HG03378 (cell line): ENCODE measurements around the gene ZNF581.

Source experiments
- ATAC-seq: cut with Tn5 transposase; IDR thresholded peaks from one replicate; pipeline ENCODE4 v1.9.1; 2021; ENCODE audit warnings: mild to moderate bottlenecking, moderate library complexity; ENCODE audit not compliant: unreplicated experiment

ZNF581 gene, protein sequence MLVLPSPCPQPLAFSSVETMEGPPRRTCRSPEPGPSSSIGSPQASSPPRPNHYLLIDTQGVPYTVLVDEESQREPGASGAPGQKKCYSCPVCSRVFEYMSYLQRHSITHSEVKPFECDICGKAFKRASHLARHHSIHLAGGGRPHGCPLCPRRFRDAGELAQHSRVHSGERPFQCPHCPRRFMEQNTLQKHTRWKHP

DNA sequence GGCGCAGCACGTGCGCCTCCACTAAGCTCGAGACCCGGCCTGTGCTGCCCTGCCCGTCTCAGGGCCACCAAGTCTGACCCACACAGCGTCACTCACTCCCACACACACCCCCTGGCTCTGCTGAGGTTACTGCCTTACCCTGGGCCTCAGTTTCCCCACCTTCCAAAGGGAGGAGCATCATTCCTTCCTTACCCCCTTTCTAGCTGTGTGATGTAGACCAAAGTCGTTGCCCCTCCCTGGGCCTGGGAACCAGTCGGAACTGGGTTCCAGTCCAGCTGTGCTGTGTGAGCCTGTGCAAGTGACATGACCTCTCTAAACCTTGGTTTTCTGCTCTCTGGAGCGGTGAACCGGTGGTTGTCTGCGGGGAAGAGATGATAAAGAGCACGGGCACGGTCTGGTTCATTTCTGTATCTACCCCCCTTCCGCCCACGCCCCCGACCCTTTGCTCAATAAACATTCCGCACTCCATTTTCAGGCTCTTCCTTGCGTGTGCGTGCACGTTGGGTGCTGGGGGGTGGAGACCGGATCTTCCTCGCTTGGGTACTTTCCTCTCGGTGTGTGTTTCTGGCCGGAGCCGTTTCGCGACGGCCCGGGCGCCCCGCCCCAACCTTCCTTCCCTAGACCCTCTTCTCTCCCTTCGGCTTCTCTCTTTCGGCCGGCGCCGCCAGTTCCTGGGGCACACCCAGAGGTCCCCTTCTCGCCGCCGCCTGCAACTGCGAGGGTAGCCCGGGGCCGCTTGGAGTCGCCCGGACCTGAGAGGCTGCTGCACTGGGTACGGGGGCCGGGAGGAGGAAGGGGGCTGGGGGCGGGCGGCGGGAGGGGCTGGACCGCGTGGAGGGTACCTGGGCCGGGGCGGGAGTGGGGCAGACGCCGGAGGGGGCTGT lies at the start of gene ZNF581:
Gene ZNF581, plus strand, starts transcription at position 647 of the 884 bp plus-strand sequence. CDS start 923 bp downstream, outside the sequence.
- ATAC-seq = peak; percentile 39

DNA sequence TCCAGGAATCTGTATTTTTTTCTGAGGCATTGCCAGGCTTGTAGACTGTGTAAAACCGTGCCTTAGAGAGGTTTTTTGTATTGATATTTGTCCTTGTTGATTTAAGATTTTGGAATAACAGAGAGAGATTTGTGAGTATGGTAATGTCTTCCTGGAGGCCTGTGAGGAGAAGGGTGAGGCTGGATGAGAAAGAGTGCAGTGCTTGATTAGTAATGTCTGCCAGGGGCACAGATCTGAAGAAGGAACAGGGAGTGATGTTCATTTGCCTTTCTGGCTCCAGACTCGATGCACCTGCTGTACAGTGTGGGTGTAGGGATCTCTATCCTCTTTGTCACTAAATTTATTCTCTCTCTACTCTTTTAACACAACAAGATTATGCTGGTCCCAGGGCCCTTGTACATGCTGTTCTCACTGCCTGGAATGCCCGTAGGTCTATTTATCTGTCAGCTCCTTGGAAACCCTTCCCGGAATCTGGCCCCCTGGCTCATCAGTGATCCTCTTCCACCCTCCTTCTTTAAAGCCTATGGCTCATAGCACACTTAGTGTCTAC lies 48.4 kb upstream of the ZNF581 start:
- ATAC-seq = no peak

DNA sequence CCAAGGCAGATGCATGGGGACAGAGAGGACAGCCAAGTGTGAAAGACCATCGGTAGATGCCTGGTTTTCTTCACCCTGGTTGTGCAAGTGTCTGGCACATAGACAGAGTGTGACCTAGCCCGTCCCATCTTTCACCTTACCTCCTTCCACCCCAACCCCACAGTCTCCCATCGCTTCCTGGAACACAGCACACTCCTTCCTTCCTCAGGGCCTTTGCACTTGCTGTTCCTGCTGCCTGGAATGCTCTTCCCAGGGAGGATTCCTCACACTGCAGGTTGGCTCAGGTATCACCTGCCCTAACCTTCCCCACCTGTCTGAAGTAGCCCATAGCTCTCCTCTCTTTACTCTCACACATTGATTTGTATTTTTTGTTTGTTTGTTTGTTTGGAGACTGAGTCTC lies 47.1 kb upstream of the ZNF581 start:
- no peak for ATAC-seq

DNA sequence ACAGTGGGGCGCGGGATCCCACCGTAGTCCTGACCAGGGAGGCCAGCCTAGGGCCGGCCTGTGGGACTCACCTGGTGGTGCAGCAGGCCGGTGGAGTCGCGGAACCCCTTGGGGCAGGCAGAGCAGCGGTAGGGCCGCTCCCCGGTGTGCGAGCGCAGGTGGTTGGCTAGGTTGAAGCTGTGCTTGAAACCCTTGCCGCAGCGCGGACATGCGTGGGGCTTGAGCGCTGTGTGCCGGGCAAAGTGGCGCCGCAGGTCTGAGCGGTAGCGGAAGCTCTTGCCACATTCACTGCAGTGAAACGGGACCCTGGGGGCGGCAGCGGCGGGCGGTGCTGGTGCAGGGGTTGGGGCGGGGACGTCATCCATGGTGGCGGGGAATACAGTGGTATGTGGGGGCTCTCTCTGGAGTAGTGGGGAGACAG lies 45.9 kb upstream of the ZNF581 start:
- no peak for ATAC-seq

DNA sequence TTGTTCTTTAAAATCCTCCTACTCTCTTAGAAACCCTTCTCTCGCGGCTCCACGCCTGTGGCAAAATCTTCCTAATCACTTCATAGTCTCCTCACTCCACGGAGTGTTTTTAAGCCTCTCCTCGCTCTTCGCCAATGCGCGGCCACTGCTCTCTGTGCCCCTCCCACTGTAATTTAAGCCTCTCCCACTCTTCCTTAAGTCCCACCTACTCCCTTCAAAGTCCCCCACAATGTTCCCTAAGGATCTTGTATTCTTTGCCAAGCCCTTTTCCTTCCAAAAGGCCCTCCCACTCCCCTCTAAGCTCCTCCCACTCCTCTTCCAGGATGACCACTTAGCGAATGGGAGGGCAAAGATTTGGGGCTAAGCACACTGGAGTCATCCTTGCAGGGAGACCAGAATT lies 45.4 kb upstream of the ZNF581 start:
- ATAC-seq = no peak

DNA sequence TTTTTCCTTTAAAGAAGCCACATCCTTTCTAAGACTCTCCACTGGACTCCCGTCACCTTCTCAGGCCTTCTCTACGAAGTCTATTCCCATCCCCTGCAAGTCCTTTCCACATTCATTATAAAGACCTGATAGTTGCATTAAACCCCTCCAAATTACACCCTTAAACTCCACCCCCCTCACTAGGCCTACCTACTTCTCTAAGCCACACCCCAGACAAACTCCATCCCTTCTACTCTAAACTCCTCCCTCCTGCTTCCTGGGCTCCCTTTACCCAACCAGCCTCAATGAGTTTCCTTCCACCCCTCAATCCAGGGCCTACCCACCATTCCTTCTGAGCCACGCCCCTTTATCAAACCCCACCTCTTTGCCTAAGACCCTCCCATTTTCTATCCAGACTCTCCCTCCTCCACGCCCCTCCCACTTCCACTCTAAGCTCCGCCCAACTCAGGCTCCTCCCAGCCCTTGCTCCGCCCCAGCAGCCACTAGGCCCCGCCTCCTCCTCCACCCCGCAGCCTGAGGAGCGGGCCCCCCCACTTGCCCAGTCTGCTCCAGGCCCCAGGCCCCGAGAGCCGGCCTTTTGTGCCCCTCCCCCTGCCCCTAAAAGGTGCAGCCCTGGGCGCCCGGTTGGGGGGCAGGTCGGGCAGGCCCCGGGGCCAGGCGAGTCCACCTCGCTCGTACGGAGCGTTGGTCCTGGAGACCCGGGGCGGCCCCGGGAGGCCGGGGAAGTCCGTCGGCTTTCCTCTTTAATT lies 44.6 kb upstream of the ZNF581 start:
- ATAC-seq = peak; percentile 43

DNA sequence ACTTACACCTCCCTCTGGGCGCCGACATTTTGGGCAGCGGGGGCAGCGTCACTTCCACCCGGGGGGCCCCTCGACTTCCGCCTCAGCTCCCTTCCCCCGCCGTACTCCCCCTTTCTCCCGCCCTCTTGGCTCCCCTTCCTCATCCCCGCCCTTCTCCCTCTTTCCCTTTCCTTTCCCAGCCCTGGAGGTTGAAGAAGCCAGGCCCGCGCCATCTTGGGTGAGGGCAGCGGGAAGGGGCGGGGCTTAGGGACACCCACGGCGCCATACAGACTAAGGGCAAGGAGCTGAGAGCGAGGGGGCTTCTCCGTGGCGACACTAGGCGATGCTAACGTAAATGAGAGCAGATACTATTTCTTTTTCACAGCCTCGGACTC lies 44.0 kb upstream of the ZNF581 start, which contains the start of gene FIZ1:
Gene FIZ1, minus strand, starts transcription at position 50 of the 374 bp plus-strand sequence. CDS start 1,652 bp downstream, outside the sequence.
- ATAC-seq = peak; percentile 39

DNA sequence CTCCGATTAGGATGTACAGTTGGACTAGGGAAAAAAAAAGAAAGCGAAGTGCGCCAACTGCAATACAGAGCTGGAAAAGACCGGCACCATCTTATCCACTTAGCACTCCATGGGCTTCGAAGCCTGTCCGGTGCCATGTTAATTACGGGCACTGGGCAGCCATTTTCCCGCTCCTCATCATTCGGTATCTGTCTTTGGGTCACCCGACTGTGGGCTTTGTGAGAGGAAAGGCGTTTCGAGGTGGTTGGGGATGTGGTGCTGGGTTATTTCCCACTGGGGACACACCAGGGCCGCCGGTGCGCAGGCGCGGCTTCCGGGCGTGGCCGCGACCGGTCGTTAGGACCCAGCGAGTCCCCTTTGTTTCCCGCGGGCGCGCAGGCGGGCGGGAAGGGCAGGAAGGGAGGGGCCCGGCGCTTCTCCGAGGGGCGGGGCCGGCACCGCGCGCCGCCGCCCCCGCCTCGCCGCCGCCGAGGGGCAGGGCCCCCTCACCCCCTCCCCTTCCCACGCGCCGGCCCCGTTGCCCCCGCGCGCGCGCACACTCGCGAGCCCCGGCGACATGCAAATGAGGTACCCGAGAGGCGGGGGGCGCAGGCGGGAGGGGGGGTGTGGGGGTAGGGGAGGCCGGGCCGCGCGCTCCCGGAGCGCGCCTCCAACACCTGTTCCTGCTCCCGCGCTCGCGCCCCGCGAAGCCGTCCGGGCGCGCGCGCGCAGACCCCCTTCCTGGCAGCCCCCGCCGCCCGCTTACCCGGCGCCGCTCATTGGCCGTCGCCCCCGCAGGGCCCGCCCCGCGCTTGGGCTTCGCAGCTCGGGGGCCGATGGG lies 43.4 kb upstream of the ZNF581 start, which contains the start of gene ZNF524:
Gene ZNF524, plus strand, starts transcription at position 447 of the 820 bp plus-strand sequence. CDS start 1,825 bp downstream, outside the sequence.
- peak; percentile 42 for ATAC-seq

DNA sequence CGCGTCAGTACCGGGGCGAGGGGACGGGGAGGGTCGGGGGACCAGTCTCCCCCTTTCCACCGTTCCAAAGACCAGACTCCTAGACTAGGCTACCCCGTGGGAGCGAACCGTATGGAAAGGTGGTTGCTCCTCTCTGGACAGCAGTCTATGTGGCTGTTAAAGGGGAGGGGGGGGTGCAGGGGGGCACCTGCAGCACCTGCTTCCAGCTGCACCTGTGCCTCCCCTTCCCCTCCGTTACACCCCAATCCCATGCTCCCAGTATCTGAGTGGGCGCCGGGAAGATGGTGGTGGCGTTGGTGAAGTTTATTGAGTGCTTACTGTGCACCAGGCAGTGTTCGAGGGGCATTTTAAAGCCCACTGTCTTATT lies 42.8 kb upstream of the ZNF581 start:
- ATAC-seq = no peak

DNA sequence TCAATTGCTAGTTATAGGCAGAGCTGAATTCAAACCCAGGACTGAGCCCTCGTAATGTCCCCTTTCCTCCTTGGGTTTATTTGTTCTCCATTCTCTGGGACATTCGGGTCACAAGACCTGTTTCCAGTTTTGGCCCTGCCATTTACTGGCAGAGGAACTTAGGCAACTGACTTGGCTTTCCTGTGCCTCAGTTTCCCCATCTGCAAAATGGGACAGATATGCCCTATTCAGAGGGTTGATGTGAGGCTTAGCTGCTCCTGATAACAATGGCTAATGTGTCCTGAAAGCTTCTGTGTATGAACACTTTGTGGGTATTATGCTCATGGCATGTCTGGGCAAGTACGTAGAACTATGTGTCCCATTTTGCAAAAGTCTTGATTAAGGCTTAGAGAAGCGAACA lies 42.4 kb upstream of the ZNF581 start:
- ATAC-seq = no peak

DNA sequence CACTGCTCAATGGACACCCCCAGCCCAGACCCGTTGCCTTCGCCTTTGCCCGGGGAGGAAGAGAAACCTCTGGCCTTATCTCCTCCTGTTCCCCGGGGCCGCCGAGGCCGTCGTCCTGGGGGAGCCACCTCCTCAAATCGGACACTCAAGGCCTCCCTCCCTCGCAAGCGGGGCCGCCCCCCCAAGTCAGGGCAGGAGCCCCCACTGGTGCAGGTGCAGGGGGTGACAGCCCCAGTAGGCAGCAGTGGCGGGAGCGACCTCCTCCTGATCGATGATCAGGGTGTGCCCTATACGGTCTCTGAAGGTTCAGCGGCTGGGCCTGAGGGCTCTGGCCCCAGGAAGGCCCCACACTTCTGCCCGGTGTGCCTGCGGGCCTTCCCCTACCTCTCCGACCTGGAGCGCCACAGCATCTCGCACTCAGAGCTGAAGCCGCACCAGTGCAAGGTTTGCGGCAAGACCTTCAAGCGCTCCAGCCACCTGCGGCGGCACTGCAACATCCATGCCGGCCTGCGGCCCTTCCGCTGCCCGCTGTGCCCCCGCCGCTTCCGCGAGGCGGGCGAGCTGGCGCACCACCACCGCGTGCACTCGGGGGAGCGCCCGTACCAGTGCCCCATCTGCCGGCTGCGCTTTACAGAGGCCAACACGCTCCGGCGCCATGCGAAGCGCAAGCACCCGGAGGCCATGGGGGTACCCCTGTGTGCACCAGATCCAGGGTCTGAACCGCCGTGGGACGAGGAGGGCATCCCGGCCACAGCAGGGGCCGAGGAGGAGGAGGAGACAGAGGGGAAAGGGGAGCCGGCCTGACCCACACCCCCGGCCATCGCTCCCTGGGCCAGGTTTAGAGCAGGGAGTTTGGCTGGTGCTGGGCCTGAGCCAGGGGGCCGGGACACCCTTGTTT lies 41.1 kb upstream of the ZNF581 start:
- ATAC-seq = no peak

DNA sequence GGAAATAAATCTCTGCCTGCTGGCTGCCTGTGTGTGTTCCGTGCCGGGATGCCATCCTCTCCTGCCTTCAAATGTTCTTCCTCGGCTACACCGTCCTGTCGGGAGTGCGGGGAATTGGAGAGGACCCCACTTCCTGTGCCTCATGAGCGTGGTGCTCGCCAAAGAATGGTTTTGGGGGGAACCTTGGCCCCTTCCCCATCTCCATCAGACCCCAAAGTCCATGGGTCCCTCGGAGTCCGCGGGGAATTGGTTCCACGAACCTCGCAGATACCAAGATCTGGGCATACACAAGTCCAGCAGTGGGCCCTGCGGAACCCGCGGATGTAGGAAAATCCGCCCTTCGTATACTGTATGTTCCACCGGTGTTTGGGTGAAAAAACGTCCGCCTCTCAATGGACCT lies 40.3 kb upstream of the ZNF581 start:
- no peak for ATAC-seq

DNA sequence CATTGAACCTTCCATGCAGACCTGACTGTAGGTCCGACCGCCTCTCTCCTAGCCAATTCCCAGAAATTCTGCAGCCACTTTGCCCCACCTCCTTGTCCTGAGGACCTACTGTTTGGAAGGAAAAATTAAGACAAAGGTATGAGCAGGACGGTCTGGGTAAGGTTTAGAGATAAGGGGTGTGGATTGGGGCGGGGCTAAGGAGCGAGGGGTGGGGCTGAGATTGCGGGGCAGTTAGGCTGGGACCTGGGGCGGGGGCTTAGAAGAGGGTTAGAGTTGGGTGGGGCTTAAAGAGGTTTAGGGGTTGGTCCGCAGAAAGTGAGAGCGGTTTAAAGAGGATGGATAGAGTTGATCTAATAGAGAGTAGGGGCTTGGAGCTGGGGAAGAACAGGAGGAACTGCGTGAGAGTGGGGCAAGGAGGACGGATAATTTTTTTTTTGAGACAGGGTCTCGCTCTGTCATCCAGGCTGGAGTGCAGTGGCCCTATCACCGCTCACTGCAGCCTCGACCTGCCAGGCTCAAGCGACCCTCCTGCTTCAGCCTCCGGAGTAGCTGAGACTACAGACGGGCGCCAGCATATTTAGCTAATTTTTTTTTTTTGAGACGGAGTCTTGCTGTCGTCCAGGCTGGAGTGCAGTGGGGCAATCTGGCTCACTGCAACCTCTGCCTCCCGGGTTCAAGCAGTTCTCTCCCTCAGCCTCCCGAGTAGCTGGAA lies 39.7 kb upstream of the ZNF581 start:
- no peak for ATAC-seq

DNA sequence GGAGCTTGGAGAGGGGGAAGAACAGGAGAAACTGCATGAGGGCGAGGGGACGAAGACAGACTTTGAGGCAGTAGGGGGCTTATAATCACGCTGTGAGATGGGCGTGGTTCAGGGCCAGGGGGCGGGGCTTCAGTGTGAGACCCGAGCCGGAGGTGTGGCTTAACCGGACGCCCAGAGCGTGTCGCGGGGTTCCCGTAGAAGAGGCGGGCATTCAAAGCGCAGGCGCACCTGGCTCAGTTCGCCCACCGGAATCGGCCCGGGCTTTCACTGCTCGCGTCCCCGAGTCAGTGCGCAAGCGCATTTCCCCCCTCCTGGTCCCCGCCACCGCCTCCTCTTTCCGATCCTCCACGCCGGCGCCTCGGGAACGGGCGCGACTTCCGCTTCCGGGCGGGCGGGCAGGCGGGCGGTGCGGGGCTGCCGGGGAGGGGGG lies 38.2 kb upstream of the ZNF581 start:
- ATAC-seq = peak; percentile 43

DNA sequence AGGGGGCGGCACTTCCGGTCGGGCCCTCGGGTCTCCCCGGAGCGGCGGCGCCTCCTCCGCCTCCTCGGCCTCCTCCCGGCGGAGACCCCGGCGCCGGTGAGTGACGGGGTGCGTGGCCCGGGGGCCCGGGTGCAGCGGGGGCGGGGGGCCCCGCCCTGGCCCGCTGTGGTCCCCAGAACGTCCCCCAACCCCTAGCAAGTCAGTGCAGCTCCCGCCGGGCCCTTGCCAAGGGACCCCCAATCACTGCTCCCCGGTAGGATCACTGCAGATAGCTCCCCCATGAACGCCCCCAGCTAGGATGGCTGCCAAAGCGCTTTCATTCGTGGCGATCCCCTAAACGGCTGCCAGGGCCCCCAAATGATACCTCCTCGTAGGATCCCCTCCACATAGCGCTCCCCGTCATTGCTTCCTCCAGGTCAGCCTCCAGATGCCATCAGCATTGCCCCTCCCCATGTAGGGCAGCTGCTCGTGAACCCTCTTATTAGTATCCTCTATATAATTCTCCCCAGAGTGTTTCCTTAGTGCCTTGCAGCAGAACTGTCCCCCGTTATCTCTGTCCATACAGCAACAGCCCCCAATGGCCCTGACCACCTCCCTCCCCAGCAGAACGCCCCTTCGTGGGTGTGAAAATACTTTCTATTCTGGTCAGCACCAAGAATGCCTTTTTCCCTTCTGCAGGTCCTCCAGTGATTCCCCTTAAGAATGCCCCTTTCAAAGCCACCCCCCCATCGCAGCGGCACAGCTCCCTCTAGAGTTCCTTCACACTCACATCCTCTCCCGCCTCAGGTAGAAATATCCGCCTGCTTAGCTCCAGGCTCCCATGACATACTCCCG lies 37.6 kb upstream of the ZNF581 start, which contains the start of gene ZNF865:
Gene ZNF865, plus strand, starts transcription at position 11 of the 834 bp plus-strand sequence. CDS start 7,972 bp downstream, outside the sequence.
- ATAC-seq = no peak

DNA sequence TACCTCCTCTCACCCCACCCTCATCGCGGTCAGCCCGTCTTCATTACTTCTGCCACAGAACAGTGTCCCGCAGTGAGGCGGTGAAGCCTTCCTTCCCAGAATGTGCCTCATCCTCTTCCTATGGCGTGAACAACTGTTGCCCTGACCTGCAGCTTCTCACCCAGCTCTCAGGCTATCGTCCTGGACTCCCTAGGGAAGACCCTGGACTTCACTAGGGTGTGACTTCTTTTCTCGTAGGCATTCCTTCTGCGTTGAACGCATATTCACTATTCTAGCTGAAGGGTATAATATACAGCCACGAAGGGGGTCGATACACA lies 37.0 kb upstream of the ZNF581 start:
- ATAC-seq = no peak

DNA sequence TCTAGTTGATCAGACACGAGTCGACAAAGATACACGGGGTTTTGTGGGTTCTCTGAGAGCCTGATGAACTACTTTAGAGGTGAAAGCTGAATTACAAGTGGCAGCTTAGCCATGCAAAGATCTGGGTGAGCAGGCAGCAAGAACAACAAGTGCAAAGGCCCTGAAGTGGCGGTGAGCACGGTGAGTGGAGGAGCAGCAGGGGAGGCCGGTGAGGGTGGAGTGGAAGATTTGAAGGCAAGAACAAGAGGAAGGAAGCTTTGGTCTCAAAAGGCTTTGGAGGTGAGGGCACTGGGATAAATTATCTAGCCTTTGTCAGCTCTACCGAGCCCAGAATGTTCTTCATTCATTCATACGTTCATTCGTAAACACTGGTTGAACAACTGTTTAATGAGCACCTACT lies 36.6 kb upstream of the ZNF581 start:
- no peak for ATAC-seq

DNA sequence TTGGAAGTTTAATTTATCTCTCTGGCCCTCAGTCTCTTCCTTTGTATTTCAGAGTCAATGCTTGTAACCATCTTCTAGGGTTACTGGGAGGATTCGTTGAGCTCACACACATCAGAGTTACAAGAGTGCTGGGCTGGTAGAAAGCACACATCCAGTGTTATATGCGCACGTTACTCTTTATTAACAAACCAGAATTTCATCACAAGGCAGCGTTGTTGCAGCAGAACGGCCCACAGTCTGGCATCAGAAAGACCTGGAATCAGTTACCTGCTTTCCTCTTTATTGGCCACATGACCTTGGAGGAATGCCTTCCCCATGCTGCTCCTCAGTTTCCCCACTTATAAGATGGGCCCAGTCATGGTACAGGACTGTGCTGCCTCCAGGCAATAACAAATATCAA lies 34.1 kb upstream of the ZNF581 start:
- no peak for ATAC-seq
